ENCODE measurements around the gene RBMS3. TPM values are rescaled to one million over a fixed set of nuclear protein-coding genes. Genes with fewer than 3 reads are reported as not detected.

The RBMS3 gene
- total and polyA plus RNA-seq, 2 of the 8 experiments (the other 6 are each of a cell fraction or from before 2014, with no cell fraction given): 3.7 to 6.9 TPM

DNA sequence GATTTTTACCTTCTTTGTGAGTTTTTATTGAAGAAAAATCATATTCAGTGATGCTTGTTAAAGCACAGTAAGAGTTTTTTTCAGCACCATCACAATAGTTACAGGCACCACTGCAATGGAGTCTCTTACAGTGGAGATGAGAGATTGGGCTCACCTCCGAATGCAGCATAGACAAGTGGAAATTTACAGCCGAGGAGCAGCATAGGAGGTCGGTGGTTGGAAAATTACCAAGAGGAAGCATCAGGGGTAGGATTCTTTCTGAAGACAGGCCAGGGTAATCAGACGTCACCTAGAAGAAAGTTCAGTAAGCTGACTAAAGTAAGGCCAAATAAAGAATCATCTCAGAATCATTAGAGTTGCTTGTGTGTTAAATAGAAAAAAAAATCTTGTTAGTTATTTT lies 491.6 kb downstream of the RBMS3 start (continued):
- TF ChIP-seq CTBP2 (IDR thresholded peaks at IDR 0.05; ENCODE audit: borderline replicate concordance, insufficient read depth, insufficient read length, low read length) (no peak), JUN (IDR thresholded peaks at IDR 0.05; ENCODE audit: low read depth, low read length) (no peak), RNF2 (IDR thresholded peaks at IDR 0.05; ENCODE audit: borderline replicate concordance, low read depth, low read length, missing control alignments, poor library complexity, severe bottlenecking) (no peak), KDM1A (IDR thresholded peaks at IDR 0.05; ENCODE audit: borderline replicate concordance, low read length) (no peak), KDM4A (IDR thresholded peaks at IDR 0.05; ENCODE audit: low read depth, low read length, severe bottlenecking) (no peak), TEAD4 (IDR thresholded peaks at IDR 0.05; ENCODE audit: low read depth, low read length) (no peak)
- TF ChIP-seq, protein P1, sequence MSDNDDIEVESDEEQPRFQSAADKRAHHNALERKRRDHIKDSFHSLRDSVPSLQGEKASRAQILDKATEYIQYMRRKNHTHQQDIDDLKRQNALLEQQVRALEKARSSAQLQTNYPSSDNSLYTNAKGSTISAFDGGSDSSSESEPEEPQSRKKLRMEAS (IDR thresholded peaks at IDR 0.05): no peak
